Chondrocyte (in vitro differentiated cells): ENCODE measurements around the gene SYNC. TPM values are rescaled to one million over a fixed set of nuclear protein-coding genes. Genes with fewer than 3 reads are reported as not detected.

Experiments used
- DNase-seq: peaks from one replicate; pipeline ENCODE4 v3.0.0; 2021; ENCODE audit warnings: mixed read lengths, low spot score
- H3K27ac Mint-ChIP-seq: one replicate; pipeline ENCODE4 v1.8.0; 2021; ENCODE audit warnings: mild to moderate bottlenecking, moderate library complexity, mixed read lengths; ENCODE audit not compliant: unreplicated experiment
- H3K27me3 Mint-ChIP-seq: 2 replicates; pipeline ENCODE4 v1.8.0; 2021; ENCODE audit warnings: low read depth, mixed read lengths
- H3K36me3 Mint-ChIP-seq: 2 replicates; pipeline ENCODE4 v1.8.0; 2021; ENCODE audit warnings: low read depth, mixed read lengths
- H3K4me1 Mint-ChIP-seq: 2 replicates; pipeline ENCODE4 v1.8.0; 2021; ENCODE audit warnings: low read depth, mild to moderate bottlenecking, mixed read lengths
- H3K4me3 Mint-ChIP-seq: one replicate; pipeline ENCODE4 v1.8.0; 2021; ENCODE audit warnings: mild to moderate bottlenecking, moderate library complexity, mixed read lengths; ENCODE audit not compliant: unreplicated experiment
- H3K9me3 Mint-ChIP-seq: 2 replicates; pipeline ENCODE4 v1.8.0; 2021; ENCODE audit warnings: low read depth, mixed read lengths
- CTCF ChIP-seq: fragments of 200-600 bp; sonication (generic); IDR thresholded peaks from 2 replicates; pipeline ENCODE4 v1.5.0; 2021; ENCODE audit warnings: antibody characterized with exemption, mild to moderate bottlenecking, moderate library complexity
- total RNA-seq: library from RNA; stranded (reverse); gene quantifications from 3 replicates; pipeline ENCODE4 v1.2.1, GENCODE V29; 2021

Gene SYNC
- total RNA-seq, 1 donor from 2014 or later, result 71.8 TPM

GRCh38 chr1:32729254-32730046, 26.9 kb upstream of the SYNC start:
- no peak for TF ChIP-seq CTCF
- no peaks in the 10 kb centered on the region for H3K36me3 Mint-ChIP-seq
- H3K27me3 Mint-ChIP-seq, result no peaks in the 10 kb centered on the region
- no peak for DNase-seq
- H3K27ac Mint-ChIP-seq, result no peak overlapping the region
- no peak overlapping the region for H3K4me3 Mint-ChIP-seq
- no peaks in the 10 kb centered on the region for H3K9me3 Mint-ChIP-seq
- H3K4me1 Mint-ChIP-seq, result peaks cover 27% of the 10 kb centered on the region

GRCh38 chr1:32728413-32729077, 26.0 kb upstream of the SYNC start:
- DNase-seq, result no peak
- no peak overlapping the region for H3K27ac Mint-ChIP-seq
- peaks cover 27% of the 10 kb centered on the region for H3K4me1 Mint-ChIP-seq
- no peak for TF ChIP-seq CTCF
- H3K9me3 Mint-ChIP-seq, result no peaks in the 10 kb centered on the region
- H3K36me3 Mint-ChIP-seq, result no peaks in the 10 kb centered on the region
- H3K27me3 Mint-ChIP-seq, result no peaks in the 10 kb centered on the region
- no peak overlapping the region for H3K4me3 Mint-ChIP-seq

GRCh38 chr1:32727876-32728275, 25.3 kb upstream of the SYNC start:
- H3K27ac Mint-ChIP-seq, result no peak overlapping the region
- no peak for TF ChIP-seq CTCF
- no peaks in the 10 kb centered on the region for H3K9me3 Mint-ChIP-seq
- H3K4me3 Mint-ChIP-seq, result no peak overlapping the region
- no peaks in the 10 kb centered on the region for H3K27me3 Mint-ChIP-seq
- no peak for DNase-seq
- H3K36me3 Mint-ChIP-seq, result no peaks in the 10 kb centered on the region
- peaks cover 27% of the 10 kb centered on the region for H3K4me1 Mint-ChIP-seq

- Mint-ChIP-seq H3K27ac (peak overlapping the region; percentile 92), H3K27me3 (no peaks in the 10 kb centered on the region)
- no peak for DNase-seq
These were observed 23.0 kb upstream of the SYNC start for GRCh38 chr1:32725615-32725982.

More at GRCh38 chr1:32725615-32725982, 23.0 kb upstream of the SYNC start:
- TF ChIP-seq CTCF, result no peak
- no peaks in the 10 kb centered on the region for H3K36me3 Mint-ChIP-seq
- no peaks in the 10 kb centered on the region for H3K9me3 Mint-ChIP-seq
- peaks cover 27% of the 10 kb centered on the region for H3K4me1 Mint-ChIP-seq
- H3K4me3 Mint-ChIP-seq, result no peak overlapping the region
